NCI-H82 (cell line): ENCODE data around the gene PANK2.
"Not testable (repeated sequence)": the region's sequence is repeated elsewhere in the genome, so short reads cannot be mapped to it uniquely, and the experiment has no call there.

Experiments
- DNase-seq: peaks from one replicate; lab custom pipeline; 2025; lab: John Stamatoyannopoulos, UW

PANK2 gene

DNA sequence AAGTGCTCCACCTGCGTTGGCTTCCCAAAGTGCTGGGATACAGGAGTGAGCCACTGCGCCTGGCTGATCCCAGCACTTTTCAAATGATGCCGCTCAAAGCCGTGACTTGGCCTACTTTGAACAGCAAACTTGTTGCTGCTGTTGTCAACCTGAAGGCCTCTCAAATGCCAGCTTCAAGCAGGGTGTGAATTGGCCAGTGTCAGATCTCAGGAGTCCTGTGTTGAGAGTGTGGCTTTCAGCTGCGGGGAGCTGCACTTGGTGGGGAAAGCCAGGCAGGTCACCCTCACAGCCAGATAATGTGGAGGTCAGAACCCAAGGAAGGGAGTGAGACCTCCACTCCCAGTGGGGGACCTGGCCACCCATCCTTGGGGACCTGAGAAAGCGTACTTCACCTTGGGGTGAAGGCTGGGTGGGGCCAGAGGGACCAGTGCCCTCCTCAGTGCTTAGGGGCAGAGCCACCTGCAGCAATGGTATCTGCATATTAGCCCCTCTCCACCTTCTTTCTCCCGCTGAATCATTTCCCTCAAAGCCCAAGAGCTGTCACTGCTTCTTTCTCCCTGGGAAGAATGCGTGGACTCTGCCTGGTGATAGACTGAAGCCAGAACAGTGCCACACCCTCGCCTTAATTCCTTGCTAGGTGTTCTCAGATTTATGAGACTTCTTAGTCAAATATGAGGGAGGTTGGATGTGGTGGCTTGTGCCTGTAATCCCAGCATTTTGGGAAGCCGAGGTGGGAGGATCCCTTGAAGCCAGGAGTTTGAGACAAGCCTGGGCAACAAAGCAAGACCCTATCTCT, 19.1 kb upstream of the PANK2 start:
- no peak for DNase-seq

DNA sequence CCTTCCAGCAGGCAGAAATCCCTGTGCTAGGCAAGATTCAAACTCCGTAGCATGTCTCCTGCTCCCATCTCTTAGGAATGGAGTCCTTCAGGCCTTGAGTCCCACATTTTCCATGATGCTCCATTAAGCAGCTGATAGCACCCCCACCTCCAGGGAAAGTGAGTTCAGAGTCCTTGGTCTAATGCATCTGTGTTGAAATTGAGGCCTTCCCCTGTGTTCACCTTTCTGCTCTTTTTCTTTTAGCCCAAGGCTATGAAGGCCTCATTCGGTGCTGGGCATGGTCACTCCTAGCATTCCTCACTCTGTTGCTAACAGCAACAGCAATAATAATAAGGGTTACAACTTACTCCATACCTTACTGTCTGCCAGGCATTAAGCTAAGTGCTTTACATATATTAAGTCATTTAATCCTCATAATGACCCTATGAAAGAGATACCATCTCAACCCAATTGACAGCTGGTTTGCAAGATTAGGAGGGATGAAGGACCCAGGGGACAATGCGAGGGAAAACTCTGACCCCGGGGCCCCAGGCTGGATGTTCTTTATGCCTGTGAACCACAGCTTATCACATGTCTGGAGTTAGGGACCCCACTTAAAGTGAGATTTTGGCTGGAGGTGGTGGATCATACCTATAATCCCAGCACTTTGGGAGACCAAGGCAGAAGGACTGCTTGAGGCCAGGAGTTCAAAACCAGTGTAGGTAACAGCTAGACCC, 17.5 kb upstream of the PANK2 start:
- DNase-seq: peak; percentile 95

DNA sequence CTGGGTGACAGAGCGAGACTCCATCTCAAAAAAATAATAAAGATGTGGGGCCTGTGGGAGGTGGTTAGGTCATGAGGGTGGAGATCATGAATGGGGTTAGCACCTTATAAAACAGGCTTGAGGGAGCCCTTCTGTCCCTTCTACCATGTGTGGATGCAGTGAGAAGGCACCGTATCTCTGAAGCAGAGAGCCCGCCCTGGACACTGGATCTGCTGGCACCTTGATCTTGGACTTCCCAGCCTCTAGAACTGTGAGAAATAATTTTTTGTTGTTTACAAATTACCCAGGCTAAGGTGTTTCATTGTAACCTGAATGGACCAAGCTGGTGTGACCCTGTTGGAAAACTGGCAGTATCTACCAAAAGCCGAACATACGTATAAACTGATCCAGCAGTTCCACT, 15.7 kb upstream of the PANK2 start:
- DNase-seq: no peak

DNA sequence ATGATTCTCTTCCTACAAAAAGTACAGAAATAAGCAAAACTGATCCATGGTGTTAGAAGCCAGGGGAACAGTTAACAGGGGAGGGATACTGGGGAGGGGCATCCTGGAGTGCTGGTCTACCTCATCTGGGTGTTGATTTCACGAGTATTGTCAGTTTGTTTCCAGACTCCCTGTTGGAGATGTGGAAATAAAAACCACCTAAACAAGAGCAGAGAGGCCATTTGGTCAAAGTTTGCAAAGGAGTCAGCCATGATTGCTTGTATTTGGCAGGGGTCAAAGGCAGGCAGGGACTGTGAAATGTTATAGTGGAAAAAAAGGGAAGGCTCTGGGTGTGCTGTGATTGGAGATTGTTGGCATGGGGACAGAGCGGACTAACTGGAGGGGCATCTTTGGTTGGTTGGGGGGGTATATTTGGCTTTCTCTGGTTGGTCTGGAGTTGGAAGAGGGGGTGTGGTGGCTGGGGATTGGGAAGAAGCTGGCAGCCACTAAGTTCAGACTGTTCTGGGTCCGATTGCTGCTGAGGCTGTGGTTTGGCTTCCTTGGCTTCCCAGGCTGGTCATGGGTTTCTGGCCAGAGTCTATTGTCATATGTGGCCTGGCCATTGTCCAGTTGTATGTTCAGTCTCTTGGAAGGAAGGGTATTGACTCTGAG, 14.9 kb upstream of the PANK2 start:
- DNase-seq: no peak

DNA sequence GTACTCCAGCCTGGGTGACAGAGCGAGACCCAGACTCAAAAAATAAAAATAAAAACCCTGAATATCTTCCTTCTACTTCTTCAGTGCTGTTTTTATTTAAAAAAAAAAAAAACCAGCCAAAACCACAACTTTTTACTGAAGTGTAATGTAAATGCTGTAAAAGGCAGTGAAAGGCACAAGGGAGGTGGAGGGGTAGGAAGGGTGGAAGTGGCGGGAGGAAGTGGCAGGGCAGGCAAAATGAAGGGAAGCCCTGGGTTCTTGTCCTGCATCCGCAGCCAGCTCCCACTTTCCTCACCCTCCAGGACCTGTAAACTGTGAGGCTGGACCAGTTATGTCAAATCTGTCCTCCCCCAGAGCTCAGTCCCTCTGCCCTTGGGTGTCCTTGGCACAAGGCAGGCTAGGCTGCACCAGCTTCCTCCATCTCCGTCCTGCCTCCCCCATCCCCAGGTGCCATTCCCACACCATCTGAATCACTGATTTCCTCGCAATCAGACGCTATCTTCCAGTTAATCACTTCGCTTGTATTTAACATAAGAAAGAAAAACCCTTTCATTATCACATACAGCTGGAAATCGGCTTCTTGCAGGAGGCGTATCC, 13.7 kb upstream of the PANK2 start:
- no peak for DNase-seq

DNA sequence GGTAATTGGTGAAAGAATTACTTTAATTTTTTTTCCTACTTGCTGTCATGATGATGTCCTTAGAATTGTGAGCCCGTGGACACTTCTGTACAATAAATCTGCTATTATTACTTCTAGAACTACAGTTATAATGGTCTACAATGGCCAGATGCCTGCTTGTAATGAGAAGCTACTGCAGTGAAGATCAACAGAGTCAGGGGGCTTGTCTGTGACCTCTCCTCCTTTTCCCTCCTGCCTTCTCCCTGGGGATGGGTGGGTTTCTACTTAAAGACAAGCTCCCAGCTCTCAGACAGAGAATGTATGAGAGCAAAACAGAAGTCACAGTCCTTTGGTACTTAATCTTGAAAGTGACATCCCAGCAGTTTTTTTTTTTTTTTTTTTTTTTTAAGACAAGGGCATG, 13.2 kb upstream of the PANK2 start:
- DNase-seq: no peak

DNA sequence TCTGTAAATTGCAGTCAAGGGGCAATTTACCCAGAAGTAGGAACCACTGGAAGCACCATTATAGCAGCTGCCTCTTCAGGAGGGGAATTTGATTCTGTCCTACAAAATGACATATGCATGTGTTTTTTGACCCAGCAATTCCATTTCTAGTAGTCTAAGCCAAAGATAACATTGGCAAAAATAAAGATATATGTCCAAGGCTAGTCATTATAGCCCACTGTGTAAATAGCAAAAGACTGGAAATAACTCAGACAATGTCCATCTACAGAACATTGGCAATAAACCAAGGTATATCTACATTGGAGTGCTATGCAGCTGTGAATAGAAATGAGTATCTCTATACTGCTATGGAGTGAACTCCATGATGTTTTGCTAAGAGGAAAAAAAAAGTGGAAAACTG, 12.5 kb upstream of the PANK2 start:
- no peak for DNase-seq

DNA sequence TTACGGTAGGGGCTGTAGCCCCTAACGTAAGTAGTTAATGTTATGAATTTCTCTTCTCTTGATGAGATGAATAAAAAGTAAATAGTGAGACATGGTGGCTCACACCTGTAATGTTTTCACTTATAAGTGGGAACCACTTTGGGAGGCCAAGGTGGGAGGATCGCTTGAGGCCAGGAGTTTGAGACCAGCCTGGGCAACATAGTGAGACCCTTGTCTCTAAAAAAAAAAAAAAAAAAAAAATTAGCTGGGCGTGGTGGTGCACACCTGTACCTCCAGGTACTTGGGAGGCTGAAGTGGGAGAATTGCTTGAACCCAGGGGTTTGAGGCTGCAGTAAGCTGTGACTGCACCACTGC, 10.3 kb upstream of the PANK2 start:
- DNase-seq: not testable (repeated sequence)

DNA sequence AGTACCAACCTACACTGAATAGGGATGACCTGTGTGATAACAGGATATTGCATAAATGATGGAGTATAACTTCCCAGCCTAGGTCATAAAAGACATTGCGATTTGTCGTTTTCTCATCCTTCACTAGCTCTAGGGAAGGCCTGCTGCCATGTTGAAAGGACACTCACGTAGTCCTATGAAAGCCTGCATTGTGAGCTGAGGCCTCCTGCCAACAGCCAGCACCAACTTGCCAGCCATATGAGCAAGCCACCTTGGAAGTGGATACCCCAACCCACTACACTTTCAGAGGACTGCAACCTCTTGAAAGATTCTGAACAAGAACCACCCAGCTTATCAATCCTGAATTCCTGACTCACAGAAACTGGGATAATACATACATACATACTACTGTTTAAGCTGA, 3.5 kb upstream of the PANK2 start:
- DNase-seq: no peak

DNA sequence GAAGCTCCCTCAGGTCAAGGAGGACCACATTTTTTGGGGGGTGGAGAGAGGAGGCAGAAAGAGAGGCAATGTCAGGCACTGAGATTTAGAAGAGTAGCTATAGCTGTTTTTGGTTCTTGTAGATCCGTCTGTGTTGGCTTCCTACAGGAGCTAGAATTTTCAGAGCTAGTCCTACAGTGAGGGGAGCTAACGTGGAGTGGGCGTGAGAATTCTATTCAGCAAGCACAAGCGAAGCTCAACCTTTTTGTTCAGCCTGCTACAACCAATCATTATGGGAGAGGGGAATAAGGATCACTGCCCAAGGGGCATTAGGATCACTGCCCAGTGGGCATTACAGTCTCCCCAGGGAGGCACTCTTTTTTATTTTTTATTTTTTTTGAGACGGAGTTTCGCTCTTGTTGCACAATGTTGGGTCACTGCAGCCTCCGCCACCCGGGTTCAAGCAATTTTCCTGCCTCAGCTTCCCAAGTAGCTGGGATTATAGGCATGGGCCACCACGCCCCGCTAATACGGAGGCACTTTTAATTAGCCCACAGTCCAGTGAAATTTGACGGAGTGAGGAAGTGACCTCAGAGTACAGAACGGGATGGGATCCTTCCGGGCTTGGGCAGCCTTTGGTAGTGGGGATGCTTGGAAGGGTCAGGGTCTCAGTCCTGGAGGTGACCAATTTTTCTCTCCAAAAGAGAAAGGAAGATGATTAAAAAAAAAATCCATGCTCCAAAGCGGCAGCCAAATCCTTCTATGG, 1.1 kb upstream of the PANK2 start:
- DNase-seq: peak; percentile 71

DNA sequence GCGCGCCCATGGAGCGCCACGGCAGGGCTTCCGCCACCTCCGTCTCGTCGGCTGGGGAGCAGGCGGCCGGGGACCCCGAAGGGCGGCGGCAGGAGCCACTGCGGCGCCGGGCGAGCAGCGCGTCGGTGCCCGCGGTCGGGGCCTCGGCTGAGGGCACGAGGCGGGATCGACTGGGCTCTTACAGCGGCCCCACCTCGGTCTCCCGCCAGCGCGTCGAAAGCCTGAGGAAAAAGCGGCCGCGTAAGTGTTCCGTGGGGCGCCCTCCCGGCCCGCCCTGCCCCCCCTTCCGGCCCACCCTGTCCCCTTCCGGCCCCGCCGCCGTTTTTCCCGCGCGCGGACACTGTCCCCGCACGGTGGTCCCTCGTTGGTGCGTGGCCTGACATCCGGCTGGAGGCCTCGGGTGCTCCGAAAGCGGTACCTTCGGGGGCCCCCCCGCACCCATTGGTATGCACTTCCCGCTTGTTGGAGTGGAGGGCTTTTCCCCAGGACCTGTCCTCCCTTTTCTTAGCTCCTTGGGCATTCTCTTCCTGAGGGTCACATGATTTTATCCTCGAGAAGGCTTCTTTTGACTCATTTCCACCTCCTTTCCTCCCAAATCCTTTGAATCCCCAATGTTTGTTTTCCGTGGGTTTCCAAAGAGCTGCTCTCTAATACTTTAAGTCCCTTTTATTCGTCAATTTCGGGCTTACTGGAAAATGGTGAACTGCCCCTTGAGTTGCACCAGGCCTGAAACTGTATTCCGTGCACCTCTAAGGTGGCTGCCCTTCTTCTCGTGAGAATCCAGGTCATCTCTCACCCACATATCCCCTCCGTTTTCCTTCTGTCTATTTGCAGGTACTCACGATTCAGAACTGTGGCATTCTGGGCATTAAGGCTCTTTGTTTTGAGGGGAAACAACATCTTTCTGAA, 556 bp downstream of the PANK2 start:
- DNase-seq: peak; percentile 70

DNA sequence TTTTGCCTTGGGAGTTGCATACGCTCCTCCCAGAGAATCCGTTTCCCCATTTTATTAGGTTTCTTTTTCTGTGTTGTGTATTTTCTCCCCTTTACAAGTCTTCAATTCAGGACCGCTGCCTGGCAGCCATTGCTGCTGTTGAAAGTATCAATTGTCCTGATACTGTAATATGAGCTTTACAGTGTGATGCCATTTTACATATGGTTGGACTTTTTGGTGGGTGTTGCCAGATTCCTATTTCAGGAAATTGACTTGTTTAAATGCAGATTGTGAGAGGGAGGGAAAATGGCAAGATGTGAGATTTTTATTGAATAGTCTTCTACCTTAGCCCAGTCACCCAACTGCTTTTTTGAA, 1.2 kb downstream of the PANK2 start:
- DNase-seq: peak; percentile 35

DNA sequence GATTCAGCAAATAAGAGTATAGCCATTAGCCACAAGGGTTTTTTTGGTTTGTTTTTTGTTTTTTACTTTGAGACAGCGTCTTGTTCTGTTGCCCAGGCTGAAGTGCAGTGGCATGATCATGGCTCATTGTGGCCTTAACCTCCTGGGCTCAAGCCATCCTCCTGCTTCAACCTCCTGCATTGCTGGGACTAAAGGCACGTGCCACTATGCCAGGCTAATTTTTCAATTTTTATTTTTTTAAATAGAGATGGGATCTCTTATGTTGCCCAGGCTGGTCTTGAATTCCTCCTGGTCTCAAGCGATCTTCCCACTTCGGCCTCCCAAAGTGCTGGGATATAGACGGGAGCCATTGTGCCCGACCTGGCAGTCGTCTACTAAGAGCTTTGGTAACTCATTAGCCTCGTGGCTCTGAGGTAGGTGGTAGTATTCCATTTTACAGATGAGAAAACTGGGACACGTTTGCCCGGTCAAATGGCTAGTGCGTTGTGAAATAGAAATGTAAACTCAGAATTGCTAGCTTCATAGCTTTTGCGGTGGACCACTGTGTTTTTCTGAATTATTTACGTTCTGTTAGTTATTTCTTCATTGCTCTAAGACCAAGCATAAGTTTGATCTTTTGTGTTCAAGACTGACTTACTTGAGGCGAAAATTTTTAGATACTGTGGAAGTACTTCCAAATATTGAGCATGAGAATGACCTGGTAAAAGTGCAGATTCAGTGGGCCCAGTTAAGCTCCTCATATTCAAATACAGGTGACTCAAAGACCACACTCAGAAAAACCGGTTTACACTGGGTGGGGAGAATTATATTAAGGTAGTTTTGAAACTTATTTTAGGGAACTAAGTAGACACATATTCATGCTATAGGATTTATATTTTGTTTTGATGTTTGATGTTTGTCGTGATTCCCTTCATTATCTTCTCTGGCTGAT, 2.1 kb downstream of the PANK2 start:
- DNase-seq: no peak

DNA sequence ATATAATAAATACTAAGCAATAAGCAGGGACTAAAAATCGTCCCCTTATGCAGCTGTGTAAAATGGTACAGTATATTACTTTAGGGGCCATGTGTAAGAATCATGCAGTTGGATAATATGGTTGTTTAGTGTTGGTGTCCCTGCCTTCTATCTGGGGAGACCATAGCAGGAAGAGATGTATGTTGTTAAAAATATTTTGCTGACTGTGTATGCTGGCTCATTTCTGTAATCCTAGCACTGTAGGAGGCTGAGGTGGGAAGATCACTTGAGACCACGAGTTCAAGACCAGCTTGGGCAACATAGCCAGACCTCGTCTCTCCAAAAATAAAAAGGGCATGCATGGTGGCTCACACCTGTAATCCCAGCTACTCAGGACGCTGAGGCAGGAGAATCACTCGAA, 5.6 kb downstream of the PANK2 start:
- DNase-seq: no peak

DNA sequence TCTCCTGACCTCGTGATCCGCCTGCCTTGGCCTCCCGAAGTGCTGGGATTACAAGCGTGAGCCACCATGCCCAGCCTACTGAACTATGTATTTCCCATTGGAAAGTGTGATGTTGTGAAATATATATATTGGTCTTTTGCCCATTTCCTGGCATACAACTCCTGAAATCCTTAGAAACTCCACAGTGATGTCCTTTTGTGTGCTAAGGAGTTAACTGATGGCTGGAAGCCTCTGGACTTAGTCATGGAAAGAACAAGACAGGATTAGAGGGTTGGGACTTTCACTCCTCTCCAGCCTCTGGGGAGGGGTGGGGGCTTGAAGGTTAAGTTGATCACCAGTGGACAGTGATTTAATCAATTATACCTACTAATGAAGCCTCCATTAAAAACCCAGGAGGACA, 7.1 kb downstream of the PANK2 start:
- no peak for DNase-seq

DNA sequence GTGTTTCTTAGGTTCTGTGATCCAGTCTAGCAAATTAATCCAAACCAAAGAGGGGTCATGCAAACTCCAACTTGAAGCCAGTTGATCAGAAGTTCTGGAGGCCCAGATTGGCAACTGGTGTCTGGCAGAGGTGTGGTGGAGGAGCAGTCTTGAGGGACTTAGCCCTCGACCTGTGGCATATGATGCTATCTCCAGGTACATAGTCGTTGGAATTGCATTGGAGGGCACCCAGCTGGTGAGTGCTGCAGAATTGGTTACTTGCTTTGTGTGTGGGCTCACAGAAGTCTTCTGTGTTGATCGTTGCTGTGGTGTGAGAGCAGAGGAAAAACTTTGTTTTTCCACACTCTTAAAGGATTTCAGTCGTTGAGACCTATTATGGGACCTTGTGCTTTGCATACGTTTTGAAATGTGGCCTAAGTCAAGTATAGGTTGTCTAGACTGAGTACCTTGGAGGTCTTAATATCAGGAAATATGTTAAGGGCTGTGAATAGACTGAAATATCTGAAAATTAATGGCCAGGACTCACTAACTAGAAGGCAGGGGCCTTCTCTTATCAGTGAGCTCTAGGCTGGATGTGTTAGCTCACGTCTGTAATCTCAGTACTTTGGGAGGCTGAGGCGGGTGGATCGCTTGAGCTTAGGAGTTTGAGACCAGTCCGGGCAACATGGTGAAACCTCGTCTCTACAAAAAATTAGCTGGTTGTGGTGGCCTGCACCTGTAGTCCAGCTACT, 7.8 kb downstream of the PANK2 start:
- DNase-seq: no peak

DNA sequence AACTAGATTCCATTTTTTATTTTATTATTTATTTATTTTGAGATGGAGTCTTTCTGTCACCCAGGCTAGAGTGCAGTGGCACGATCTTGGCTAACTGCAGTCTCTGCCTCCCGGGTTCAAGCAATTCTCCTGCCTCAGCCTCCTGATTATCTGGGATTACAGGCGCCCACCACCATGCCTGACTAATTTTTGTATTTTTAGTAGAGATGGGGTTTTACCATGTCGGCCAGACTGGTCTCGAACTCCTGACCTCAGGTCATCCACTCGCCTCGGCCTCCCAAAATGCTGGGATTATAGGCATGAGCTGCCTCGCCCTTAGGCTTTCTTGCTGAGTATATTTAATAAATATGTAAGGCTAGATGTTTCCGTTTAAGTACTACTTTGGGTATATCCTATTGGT, 9.0 kb downstream of the PANK2 start:
- DNase-seq: not testable (repeated sequence)

DNA sequence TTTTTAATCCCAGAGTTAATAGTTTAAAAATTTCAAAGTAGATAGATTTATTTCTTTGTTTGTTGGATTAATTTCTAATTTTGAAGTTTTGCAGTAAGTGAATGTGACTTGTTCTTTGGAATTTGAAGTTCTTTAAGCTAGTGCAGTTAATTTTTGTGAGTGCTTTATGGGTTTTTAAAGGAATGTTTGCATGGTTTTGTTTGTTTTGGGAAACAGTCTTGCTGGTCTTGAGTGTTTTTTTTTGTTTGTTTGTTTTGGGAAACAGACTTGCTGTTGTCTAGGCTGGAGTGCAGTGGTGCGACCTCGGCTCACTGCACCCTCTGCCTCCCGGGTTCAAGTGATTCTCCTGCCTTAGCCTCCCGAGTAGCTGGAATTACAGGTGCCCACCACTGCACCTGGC, 9.5 kb downstream of the PANK2 start:
- DNase-seq: no peak

DNA sequence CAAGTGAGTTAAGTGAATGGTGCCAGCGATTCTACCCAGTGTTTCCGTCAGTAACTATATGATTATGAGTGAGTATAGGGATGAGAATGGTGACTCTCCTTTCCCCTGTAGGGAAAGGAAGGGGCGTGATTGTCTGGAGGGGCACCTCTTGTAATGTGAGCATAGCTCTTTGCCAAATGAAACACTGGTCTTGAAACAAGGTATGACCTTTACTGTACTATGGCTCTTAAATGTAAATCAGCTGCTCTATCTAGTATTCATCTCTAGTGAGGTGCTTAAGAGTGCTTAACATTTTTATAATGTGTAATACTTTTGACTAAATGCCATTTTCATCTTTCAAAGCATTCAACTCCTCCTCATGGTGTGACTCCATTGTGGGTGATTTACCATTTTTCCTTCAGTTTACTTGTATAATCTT, 11.0 kb downstream of the PANK2 start:
- DNase-seq: no peak
